Measurements from ENCODE around the gene SLC2A9.

The SLC2A9 gene

DNA sequence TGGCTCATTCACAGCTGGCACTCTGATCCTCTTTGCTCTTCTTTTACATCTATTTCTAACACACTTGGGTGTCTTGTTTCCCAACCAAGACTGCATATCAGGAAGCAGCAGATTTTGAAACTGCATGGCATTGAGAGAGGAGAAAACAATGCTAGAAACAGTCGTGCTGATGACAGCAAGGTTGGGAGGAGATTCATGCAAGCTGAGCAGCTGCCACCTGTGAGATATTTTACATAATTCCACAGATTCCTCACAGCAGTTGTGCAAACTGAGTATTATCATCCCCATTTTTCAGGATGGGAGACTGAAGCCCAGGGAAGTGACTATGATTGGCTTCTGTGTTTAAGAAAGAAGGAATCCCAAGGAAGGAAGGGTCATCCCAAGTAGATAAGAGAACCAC is 105.0 kb downstream of the SLC2A9 start:
- H3K4me3 ChIP-seq (ENCODE audit: low read length, poor library complexity, severe bottlenecking): no peak overlapping the region
- H3K4me2 ChIP-seq (ENCODE audit: low read depth, low read length, poor library complexity, severe bottlenecking): no peak overlapping the region
- H3K79me2 ChIP-seq (ENCODE audit: insufficient read depth, low read length): no peaks in the 10 kb centered on the region
- no peaks in the 10 kb centered on the region for H3K36me3 ChIP-seq (ENCODE audit: insufficient read depth, low read length)
- no peaks in the 10 kb centered on the region for H3K27me3 ChIP-seq (ENCODE audit: insufficient read depth, low read length, poor library complexity, severe bottlenecking)
- H3K4me1 ChIP-seq (ENCODE audit: insufficient read depth, low read length, poor library complexity, severe bottlenecking): no peaks in the 10 kb centered on the region
- H4K20me1 ChIP-seq (ENCODE audit: insufficient read depth, low read length, poor library complexity, severe bottlenecking): no peaks in the 10 kb centered on the region
- H3F3A ChIP-seq (ENCODE audit: low read depth): no peaks in the 10 kb centered on the region
- H3K9me3 ChIP-seq (ENCODE audit: insufficient read depth, low read depth, low read length): no peaks in the 10 kb centered on the region
- H3K9ac ChIP-seq (ENCODE audit: low read depth, low read length, poor library complexity, severe bottlenecking): no peak overlapping the region
- H2AFZ ChIP-seq (ENCODE audit: low read length): no peak overlapping the region
- TF ChIP-seq EZH2phosphoT487 (IDR thresholded peaks at IDR 0.05; ENCODE audit: borderline replicate concordance): no peak
- TF ChIP-seq, protein P1, sequence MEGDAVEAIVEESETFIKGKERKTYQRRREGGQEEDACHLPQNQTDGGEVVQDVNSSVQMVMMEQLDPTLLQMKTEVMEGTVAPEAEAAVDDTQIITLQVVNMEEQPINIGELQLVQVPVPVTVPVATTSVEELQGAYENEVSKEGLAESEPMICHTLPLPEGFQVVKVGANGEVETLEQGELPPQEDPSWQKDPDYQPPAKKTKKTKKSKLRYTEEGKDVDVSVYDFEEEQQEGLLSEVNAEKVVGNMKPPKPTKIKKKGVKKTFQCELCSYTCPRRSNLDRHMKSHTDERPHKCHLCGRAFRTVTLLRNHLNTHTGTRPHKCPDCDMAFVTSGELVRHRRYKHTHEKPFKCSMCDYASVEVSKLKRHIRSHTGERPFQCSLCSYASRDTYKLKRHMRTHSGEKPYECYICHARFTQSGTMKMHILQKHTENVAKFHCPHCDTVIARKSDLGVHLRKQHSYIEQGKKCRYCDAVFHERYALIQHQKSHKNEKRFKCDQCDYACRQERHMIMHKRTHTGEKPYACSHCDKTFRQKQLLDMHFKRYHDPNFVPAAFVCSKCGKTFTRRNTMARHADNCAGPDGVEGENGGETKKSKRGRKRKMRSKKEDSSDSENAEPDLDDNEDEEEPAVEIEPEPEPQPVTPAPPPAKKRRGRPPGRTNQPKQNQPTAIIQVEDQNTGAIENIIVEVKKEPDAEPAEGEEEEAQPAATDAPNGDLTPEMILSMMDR (conservative IDR thresholded peaks at IDR 0.05; ENCODE audit: low read length): no peak
- H3K9me2 ChIP-seq (replicated peaks; ENCODE audit: low read depth, low read length): no peaks in the 10 kb centered on the region

DNA sequence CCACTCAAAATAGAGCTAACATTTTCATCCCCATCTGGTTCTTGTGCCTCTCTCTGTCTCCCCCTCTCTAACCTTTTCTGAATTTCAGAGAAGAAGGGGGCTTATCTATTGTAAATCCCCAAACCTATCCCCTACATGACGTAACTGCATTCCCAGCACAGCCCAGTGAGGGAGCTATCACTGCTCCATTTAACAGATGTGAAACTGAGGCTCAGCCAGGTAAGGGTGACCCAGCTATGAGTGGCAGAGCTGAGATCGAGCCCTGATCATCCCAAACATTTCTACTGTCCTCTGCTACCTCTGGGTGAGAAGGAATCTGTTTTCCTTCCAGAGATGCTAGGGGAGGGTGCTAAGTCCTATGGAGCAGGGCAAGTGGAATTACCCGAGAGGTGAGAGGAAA is 107.5 kb downstream of the SLC2A9 start:
- TF ChIP-seq EZH2phosphoT487 (IDR thresholded peaks at IDR 0.05; ENCODE audit: borderline replicate concordance): no peak
- TF ChIP-seq, protein P1 (conservative IDR thresholded peaks at IDR 0.05; ENCODE audit: low read length): no peak
- no peak overlapping the region for H2AFZ ChIP-seq (ENCODE audit: low read length)
- no peaks in the 10 kb centered on the region for H3K79me2 ChIP-seq (ENCODE audit: insufficient read depth, low read length)
- H3K9ac ChIP-seq (ENCODE audit: low read depth, low read length, poor library complexity, severe bottlenecking): no peak overlapping the region
- H3K27me3 ChIP-seq (ENCODE audit: insufficient read depth, low read length, poor library complexity, severe bottlenecking): no peaks in the 10 kb centered on the region
- no peaks in the 10 kb centered on the region for H3K4me1 ChIP-seq (ENCODE audit: insufficient read depth, low read length, poor library complexity, severe bottlenecking)
- no peaks in the 10 kb centered on the region for H4K20me1 ChIP-seq (ENCODE audit: insufficient read depth, low read length, poor library complexity, severe bottlenecking)
- no peaks in the 10 kb centered on the region for H3K9me3 ChIP-seq (ENCODE audit: insufficient read depth, low read depth, low read length)
- H3K36me3 ChIP-seq (ENCODE audit: insufficient read depth, low read length): no peaks in the 10 kb centered on the region
- H3F3A ChIP-seq (ENCODE audit: low read depth): no peaks in the 10 kb centered on the region
- no peak overlapping the region for H3K4me2 ChIP-seq (ENCODE audit: low read depth, low read length, poor library complexity, severe bottlenecking)
- H3K4me3 ChIP-seq (ENCODE audit: low read length, poor library complexity, severe bottlenecking): no peak overlapping the region
- no peaks in the 10 kb centered on the region for H3K9me2 ChIP-seq (replicated peaks; ENCODE audit: low read depth, low read length)

DNA sequence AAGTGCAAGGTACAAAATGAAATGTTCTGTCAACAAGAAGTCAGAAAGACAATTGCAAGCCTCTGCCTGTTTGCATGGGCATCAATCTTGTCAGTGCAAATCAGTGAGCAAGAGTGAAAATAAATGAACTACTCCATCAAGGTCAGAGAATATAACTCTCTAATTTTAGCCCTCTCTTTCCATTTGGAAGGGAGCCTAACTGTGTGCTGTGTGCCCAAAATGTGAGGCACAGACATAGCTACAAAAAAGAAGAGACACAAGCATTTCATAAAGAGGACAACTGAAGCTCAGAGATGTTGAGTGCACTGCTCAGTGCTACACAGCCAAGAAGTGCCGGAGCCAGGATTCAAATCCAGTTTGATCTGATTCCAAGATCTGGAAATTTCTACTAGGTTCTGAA is 114.3 kb downstream of the SLC2A9 start:
- Histone ChIP-seq H2AFZ (ENCODE audit: low read length) (no peak overlapping the region), H3F3A (ENCODE audit: low read depth) (no peaks in the 10 kb centered on the region), H3K4me1 (ENCODE audit: insufficient read depth, low read length, poor library complexity, severe bottlenecking) (no peaks in the 10 kb centered on the region), H3K27me3 (ENCODE audit: insufficient read depth, low read length, poor library complexity, severe bottlenecking) (no peaks in the 10 kb centered on the region), H3K9ac (ENCODE audit: low read depth, low read length, poor library complexity, severe bottlenecking) (no peak overlapping the region), H3K79me2 (ENCODE audit: insufficient read depth, low read length) (no peaks in the 10 kb centered on the region), H3K4me3 (ENCODE audit: low read length, poor library complexity, severe bottlenecking) (no peak overlapping the region), H3K9me3 (ENCODE audit: insufficient read depth, low read depth, low read length) (no peaks in the 10 kb centered on the region), H4K20me1 (ENCODE audit: insufficient read depth, low read length, poor library complexity, severe bottlenecking) (no peaks in the 10 kb centered on the region), H3K36me3 (ENCODE audit: insufficient read depth, low read length) (no peaks in the 10 kb centered on the region), H3K4me2 (ENCODE audit: low read depth, low read length, poor library complexity, severe bottlenecking) (no peak overlapping the region), H3K9me2 (replicated peaks; ENCODE audit: low read depth, low read length) (no peaks in the 10 kb centered on the region)
- TF ChIP-seq, protein P1 (conservative IDR thresholded peaks at IDR 0.05; ENCODE audit: low read length): no peak
- no peak for TF ChIP-seq EZH2phosphoT487 (IDR thresholded peaks at IDR 0.05; ENCODE audit: borderline replicate concordance)

Measured in Loucy (cell line).